M059J (cell line): ENCODE measurements around the gene AMH. TPM values are rescaled to one million over a fixed set of nuclear protein-coding genes. Genes with fewer than 3 reads are reported as not detected.

Experiments used
- DNase-seq: peaks from one replicate; pipeline ENCODE4 v3.0.0-alpha.2; 2012; ENCODE audit warnings: low read depth
- total RNA-seq: library from RNA; depleted of rRNA; stranded (reverse); fragments of >200 nt; shearing (Covaris generic); gene quantifications from 2 replicates; pipeline ENCODE4 v1.2.3, GENCODE V29; 2014; rRNA removed

Gene AMH
- total RNA-seq, 1 experiment from 2014 or later = 2.9 TPM

DNA sequence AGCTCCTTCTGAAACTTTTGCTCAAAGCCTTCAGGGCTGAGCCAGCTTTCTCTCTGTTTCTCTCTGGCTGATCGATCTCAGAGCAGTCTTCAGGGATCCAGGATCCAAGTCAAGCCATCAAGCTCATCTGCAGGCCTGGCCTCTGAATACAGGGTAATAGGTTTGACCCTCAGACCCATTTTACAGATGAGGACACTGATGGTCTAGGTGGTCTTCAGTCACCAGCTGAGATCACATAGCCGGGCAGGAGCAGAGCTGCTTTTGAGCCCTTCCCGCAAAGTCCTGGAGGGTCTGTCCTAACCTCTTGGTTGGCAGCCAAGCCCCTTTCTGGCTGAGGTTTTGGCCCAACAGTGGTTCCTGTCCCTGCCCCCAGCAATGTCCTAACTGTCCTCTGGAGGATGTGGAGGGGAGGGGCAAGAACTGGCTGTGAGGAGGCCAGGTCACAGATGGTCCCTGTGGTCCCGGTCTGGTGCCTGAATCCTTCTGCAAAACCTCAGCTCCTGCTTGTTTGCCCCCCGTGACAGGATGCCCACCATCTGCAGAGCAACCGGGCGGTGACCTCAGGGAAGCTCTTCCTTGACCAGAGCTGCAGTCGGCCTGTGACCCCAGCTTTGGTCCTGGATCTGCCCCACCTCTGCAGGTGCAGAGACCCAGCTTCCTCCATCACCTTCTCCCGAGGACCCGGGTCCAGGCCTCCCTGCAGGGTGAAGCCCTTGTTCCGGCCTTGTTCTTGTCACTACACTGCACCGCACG lies 38.6 kb downstream of the AMH start:
- no peak for DNase-seq

GRCh38 chr19:2288338-2288817 lies 39.3 kb downstream of the AMH start:
- DNase-seq = no peak

DNA sequence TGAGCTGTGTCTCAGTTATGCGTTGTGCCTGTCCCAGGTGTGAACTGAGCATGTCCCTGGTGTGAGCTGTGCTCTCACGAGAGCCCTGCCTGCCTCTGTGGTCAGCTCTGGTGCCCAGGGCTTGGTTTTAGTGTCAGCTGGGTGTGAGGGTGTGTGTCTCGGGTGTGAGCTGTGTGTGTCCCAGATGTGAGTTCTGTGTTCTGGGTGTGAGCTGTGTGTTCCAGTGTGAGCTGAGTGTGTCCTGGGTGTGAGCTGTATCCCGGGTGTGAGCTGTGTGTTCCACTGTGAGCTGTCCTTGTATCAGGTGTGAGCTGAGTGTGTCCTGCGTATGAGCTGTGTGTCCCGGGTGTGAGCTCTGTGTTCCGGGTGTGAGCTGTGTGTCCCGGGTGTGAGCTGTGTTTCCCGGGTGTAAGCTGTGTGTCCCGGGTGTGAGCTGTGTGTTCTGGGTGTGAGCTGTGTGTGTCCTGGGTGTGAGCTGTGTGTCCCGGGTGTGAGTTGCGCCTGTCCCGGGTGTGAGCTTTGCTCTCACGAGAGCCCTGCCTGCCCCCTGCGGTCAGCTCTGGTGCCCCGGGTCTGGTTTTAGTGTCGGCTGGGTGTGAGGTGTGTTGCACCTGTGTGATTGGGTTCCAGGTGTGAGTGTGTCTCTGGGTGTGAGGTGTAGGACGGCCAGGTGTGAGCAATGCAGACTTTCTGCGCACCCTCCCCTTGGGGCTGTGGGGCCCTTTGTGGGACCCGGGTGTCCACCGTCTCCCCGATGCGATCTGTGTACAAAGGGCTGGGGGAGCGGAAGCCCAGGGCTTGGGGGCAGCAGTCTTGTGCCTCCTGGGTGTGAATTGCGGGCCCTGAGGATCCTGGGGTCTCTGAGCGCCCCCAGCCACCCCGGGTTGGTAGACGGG lies 39.9 kb downstream of the AMH start:
- DNase-seq = no peak

GRCh38 chr19:2289714-2290435 lies 40.8 kb downstream of the AMH start:
- DNase-seq = no peak

GRCh38 chr19:2290441-2291184 lies 41.5 kb downstream of the AMH start:
- no peak for DNase-seq

- no peak for DNase-seq
These were observed 42.1 kb downstream of the AMH start for GRCh38 chr19:2291185-2291751.

DNA sequence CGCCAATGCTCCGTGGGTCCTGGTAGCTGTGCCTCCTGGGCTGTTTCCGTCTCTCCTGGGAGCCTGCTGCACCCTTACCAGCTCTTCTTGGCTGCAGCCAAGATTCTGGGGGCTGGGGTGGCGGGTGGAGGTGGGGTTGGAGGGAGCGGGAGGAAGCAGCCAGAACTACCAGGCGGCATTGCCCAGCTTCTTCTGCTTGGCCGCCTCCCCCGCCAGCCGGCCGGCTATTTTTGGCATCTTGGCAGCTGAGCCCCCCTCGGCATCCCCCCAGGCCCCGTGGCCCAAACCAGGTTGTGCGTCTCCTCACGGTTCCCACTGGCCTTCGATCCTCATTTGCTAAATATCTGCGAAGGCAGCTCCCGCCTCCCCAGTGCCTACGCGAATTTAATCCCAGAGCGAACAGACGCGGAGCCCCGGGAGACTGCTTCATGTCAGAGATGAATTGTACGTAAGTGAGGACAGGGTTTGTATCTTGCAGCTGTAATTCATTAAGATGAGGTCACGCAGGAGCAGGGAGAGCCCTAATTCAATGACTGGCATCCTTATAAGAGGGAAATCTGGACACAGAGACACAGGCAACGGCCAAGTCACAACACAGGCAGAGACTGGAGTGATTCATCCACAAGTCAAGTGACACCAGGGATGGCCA lies 45.7 kb downstream of the AMH start:
- DNase-seq = peak; percentile 77

GRCh38 chr19:2296141-2296540 lies 47.0 kb downstream of the AMH start:
- no peak for DNase-seq

DNA sequence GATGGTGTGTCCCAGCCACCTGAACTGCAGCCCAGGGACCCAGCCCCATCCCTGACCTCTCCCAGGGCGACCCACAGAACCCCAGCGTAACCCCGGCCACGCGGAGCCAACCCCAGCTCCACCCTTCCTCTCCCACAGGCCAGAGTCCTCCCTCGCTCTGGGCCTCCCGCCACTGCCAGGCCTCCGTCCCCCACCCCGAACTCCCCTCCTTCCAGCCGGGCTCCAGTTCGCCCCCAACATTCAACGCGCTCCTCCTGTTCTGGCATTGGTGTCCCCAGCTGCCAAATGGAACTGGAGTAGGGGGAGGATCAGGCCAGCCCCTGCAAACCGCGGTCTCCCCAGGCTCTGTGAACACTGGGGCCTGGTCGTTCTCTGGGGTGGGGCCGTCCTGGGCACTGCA lies 51.4 kb downstream of the AMH start:
- DNase-seq = no peak

Other genes starting within 250 kb of the AMH start
- gene BTBD2, start 233.6 kb upstream of the AMH start, total RNA-seq = 32.4 and 63.3 TPM in 2 replicates
- gene MKNK2, start 198.1 kb upstream of the AMH start, total RNA-seq = 60.0 and 80.9 TPM in 2 replicates
- gene MOB3A, start 153.0 kb upstream of the AMH start, total RNA-seq = 9.6 and 19.1 TPM in 2 replicates
- gene IZUMO4, start 152.4 kb upstream of the AMH start, total RNA-seq = 0.15 TPM in 1 of 2 replicates, not detected in the other
- 61.0 and 93.3 TPM in 2 replicates for gene AP3D1, start 97.8 kb upstream of the AMH start, total RNA-seq
- 4.1 and 11.0 TPM in 2 replicates for gene DOT1L, start 85.4 kb upstream of the AMH start, total RNA-seq
- gene PLEKHJ1, start 13.0 kb upstream of the AMH start, total RNA-seq = 75.4 and 79.5 TPM in 2 replicates
- 36.9 and 44.0 TPM in 2 replicates for gene SF3A2, start 12.5 kb upstream of the AMH start, total RNA-seq
- not detected in 2 replicates for gene JSRP1, start 7.1 kb downstream of the AMH start, total RNA-seq
- not detected in 2 replicates for gene PEAK3, start 32.9 kb downstream of the AMH start, total RNA-seq
- not detected in 2 replicates for gene LINGO3, start 58.8 kb downstream of the AMH start, total RNA-seq
- 275 and 327 TPM in 2 replicates for gene LSM7, start 79.3 kb downstream of the AMH start, total RNA-seq
- gene SPPL2B, start 79.4 kb downstream of the AMH start, total RNA-seq = 17.2 and 31.9 TPM in 2 replicates
- gene TMPRSS9, start 110.9 kb downstream of the AMH start, total RNA-seq = not detected in 2 replicates
- 38.5 and 48.3 TPM in 2 replicates for gene TIMM13, start 178.3 kb downstream of the AMH start, total RNA-seq
- gene LMNB2, start 207.6 kb downstream of the AMH start, total RNA-seq = 57.9 and 114 TPM in 2 replicates
- 38.8 and 54.0 TPM in 2 replicates for gene GADD45B, start 226.8 kb downstream of the AMH start, total RNA-seq